ENCODE measurements around the gene ZBED1. TPM values are rescaled to one million over a fixed set of nuclear protein-coding genes. Genes with fewer than 3 reads are reported as not detected.

ZBED1 gene
- total RNA-seq, 2 experiments from 2014 or later, result 33.2 to 36.0 TPM

DNA sequence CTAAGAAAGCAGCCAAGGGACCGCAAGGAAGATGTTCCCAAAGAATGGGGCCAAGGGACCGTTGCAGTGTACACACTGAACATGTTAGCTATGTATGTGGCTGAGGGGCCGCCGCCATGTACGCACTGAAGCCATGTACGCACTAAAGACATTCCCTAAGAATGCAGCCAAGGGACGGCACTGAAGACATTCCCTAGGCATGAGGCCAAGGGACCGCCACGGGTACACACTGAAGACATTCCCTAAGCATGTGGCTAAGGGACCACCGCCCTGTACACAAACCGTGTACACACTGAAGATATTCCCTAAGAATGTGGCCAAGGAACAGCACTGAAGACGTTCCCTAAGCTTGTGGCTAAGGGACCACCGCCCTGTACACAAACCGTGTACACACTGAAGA lies 54.0 kb downstream of the ZBED1 start:
- Mint-ChIP-seq H3K4me1 (peaks cover 9% of the 10 kb centered on the region), H3K4me3 (no peak overlapping the region), H3K9me3 (no peaks in the 10 kb centered on the region), H3K36me3 (peaks cover 18% of the 10 kb centered on the region), H3K27me3 (no peaks in the 10 kb centered on the region), H3K27ac (no peak overlapping the region)
- DNase-seq, result no peak

GRCh38 chrX:2445662-2446623 lies 54.8 kb downstream of the ZBED1 start:
- Mint-ChIP-seq H3K9me3 (peaks cover 3% of the 10 kb centered on the region), H3K27ac (no peak overlapping the region), H3K36me3 (peaks cover 24% of the 10 kb centered on the region), H3K4me1 (peaks cover 4% of the 10 kb centered on the region), H3K4me3 (no peak overlapping the region), H3K27me3 (no peaks in the 10 kb centered on the region)
- no peak for DNase-seq

DNA sequence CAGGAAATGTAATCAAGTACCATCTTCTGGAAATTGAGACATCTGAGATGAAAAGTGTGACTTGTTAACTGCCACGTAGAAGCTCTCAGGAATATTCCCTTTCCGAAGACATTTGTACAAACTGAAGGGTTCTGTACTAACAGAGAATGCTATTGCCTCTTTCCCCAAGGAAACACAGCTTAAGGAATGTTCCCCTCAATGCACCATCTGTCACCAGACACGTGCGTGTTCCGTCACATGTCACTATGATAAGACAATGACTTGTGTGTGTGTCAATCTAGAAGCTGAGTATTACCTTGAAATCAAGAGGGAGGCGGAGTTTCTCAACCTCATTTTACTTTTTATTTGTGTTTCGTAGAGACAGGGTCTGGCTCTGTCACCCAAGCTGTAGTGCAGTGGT lies 58.1 kb downstream of the ZBED1 start:
- DNase-seq, result no peak
- H3K4me1 Mint-ChIP-seq, result no peaks in the 10 kb centered on the region
- H3K27me3 Mint-ChIP-seq, result no peaks in the 10 kb centered on the region
- no peak overlapping the region for H3K27ac Mint-ChIP-seq
- peaks cover 13% of the 10 kb centered on the region for H3K9me3 Mint-ChIP-seq
- H3K36me3 Mint-ChIP-seq, result peaks cover 40% of the 10 kb centered on the region
- no peak overlapping the region for H3K4me3 Mint-ChIP-seq

DNA sequence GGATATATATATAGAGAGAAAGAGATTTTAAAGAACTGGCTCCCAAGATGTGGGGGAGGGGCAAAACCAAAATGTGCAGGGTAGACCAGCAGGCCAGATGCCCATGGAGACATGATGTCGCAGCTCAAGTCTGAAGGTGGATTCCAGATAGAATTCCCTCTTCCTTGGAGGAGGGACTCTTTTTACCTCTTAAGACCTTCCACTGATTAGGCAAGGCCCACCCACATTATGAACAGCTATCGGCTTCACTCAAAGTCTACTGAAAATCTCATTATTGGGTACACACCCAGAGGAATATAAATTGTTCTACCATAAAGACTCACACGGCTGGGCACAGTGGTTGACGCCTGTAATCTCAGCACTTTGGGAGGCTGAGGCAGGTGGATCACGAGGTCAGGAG lies 59.3 kb downstream of the ZBED1 start:
- Mint-ChIP-seq H3K9me3 (peaks cover 13% of the 10 kb centered on the region), H3K4me1 (no peaks in the 10 kb centered on the region), H3K27me3 (no peaks in the 10 kb centered on the region), H3K4me3 (no peak overlapping the region), H3K36me3 (peaks cover 29% of the 10 kb centered on the region), H3K27ac (no peak overlapping the region)
- DNase-seq, result no peak

DNA sequence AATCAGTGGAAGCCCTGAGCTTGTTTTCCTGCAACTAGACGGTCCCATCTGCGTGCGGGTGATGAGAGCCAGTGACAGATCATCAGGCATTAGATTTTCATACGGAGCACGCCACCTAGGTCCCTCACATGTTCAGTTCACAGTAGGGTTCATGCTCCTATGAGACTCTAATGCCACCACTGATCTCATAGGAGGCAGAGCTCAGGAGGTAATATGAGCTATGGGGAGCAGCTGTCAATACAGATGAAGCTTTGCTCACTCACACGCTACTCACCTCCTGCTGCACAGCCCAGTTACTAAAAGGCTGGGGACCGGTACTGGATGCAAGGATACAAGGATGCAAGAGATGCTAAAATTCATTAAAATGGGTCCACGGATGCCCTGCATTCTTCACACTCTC lies 61.2 kb downstream of the ZBED1 start:
- peaks cover 32% of the 10 kb centered on the region for H3K36me3 Mint-ChIP-seq
- no peaks in the 10 kb centered on the region for H3K4me1 Mint-ChIP-seq
- no peak for DNase-seq
- no peak overlapping the region for H3K4me3 Mint-ChIP-seq
- H3K27ac Mint-ChIP-seq, result no peak overlapping the region
- H3K9me3 Mint-ChIP-seq, result peaks cover 13% of the 10 kb centered on the region
- no peaks in the 10 kb centered on the region for H3K27me3 Mint-ChIP-seq

Other genes with a start within 250 kb of the ZBED1 start
- gene DHRSX, start within 50 bp of the ZBED1 start, total RNA-seq, result 10 to 100 TPM; 18.2 to 19.7 TPM
- gene CD99, start 190.3 kb upstream of the ZBED1 start, total RNA-seq, result 100 to 1,000 TPM; 112 to 116 TPM